HEK293 (cell line): Measurements from ENCODE around the gene IGF2R.
"Not testable (repeated sequence)": the region's sequence is repeated elsewhere in the genome, so short reads cannot be mapped to it uniquely, and the experiment has no call there.

ENCODE experiments used
- CTCF ChIA-PET: fragments of 350-600 bp; formaldehyde crosslinking; extraction: SDS; loops from one replicate; lab custom pipeline; 2021; ENCODE audit warnings: antibody characterized with exemption; lab: Yijun Ruan, JAX
- POLR2A ChIA-PET: fragments of 300-600 bp; formaldehyde crosslinking; extraction: SDS; loops from one replicate; lab custom pipeline; 2020; ENCODE audit warnings: antibody characterized with exemption, inconsistent platforms; lab: Yijun Ruan, JAX
- H3K27ac ChIP-seq: fragments of 200-500 bp; sonication (Bioruptor generic); 2 replicates; pipeline ENCODE4 v1.5.1; 2014; ENCODE audit warnings: low read depth, low read length, control low read depth, inconsistent platforms; ENCODE audit errors: extremely low read depth
- H3K36me3 ChIP-seq, 2 experiments: fragments of 200-500 bp in 1 of 2; sonication (Bioruptor generic) in 1 of 2; 1 replicate in 1 of 2; 2 replicates in 1 of 2; pipeline ENCODE4 v1.5.1; 2014 to 2017; ENCODE audit warnings: inconsistent platforms in 2 of 2, low read length in 2 of 2; ENCODE audit not compliant: control insufficient read depth in 2 of 2, insufficient read depth in 1 of 2
- H3K4me1 ChIP-seq: fragments of 200-500 bp; sonication (Bioruptor generic); 2 replicates; pipeline ENCODE4 v1.5.1; 2014; ENCODE audit warnings: mild to moderate bottlenecking, low read length, inconsistent platforms; ENCODE audit not compliant: control insufficient read depth, insufficient read depth
- H3K4me3 ChIP-seq: 2 replicates; pipeline ENCODE4 v1.5.1; 2011; ENCODE audit warnings: low read depth, mild to moderate bottlenecking, control low read depth, low read length, moderate library complexity
- H3K9me3 ChIP-seq: fragments of 200-500 bp; sonication (Bioruptor generic); 2 replicates; pipeline ENCODE4 v1.5.1; 2014; ENCODE audit warnings: low read depth, low read length, inconsistent platforms; ENCODE audit not compliant: control insufficient read depth, insufficient read depth
- GLI4 ChIP-seq: fragments of 450-650 bp; formaldehyde crosslinking; IDR thresholded peaks from 2 replicates; pipeline ENCODE4 v1.5.1; 2016; ENCODE audit warnings: missing biosample characterization, missing genetic modification characterization
- GLIS2 ChIP-seq: fragments of 450-650 bp; formaldehyde crosslinking; IDR thresholded peaks from 2 replicates; pipeline ENCODE4 v1.5.1; 2016; ENCODE audit warnings: missing biosample characterization, missing genetic modification characterization
- PRDM1 ChIP-seq: fragments of 450-650 bp; formaldehyde crosslinking; IDR thresholded peaks from 2 replicates; pipeline ENCODE4; 2016; ENCODE audit warnings: missing biosample characterization, missing genetic modification characterization
- SALL2 ChIP-seq: fragments of 450-650 bp; formaldehyde crosslinking; IDR thresholded peaks from 2 replicates; pipeline ENCODE4 v1.5.0; 2017; ENCODE audit warnings: missing biosample characterization, mild to moderate bottlenecking, missing genetic modification characterization, borderline replicate concordance
- TCF7L2 ChIP-seq: IDR thresholded peaks from 2 replicates; pipeline ENCODE4 v1.6.1; 2011; ENCODE audit warnings: low read depth, mild to moderate bottlenecking, inconsistent platforms, low read length, moderate library complexity, borderline replicate concordance
- WT1 ChIP-seq: fragments of 450-650 bp; formaldehyde crosslinking; IDR thresholded peaks from 2 replicates; pipeline ENCODE4 v1.5.1; 2016; ENCODE audit warnings: missing biosample characterization, missing genetic modification characterization
- ZBTB20 ChIP-seq: fragments of 450-650 bp; formaldehyde crosslinking; IDR thresholded peaks from 2 replicates; pipeline ENCODE4 v1.5.1; 2016; ENCODE audit warnings: missing biosample characterization, missing genetic modification characterization
- ZNF10 ChIP-seq: fragments of 450-650 bp; formaldehyde crosslinking; IDR thresholded peaks from 2 replicates; pipeline ENCODE4 v1.5.1; 2017; ENCODE audit warnings: missing biosample characterization, missing genetic modification characterization
- ZNF146 ChIP-seq: fragments of 450-650 bp; formaldehyde crosslinking; IDR thresholded peaks from 2 replicates; pipeline ENCODE4 v1.5.1; 2016; ENCODE audit warnings: missing biosample characterization, missing genetic modification characterization
- ZNF223 ChIP-seq: fragments of 450-650 bp; formaldehyde crosslinking; IDR thresholded peaks from 2 replicates; pipeline ENCODE4 v1.5.1; 2016; ENCODE audit warnings: missing biosample characterization, missing genetic modification characterization
- ZNF366 ChIP-seq: fragments of 450-650 bp; formaldehyde crosslinking; conservative IDR thresholded peaks from 2 replicates; pipeline ENCODE4 v1.5.1; 2016; ENCODE audit warnings: missing biosample characterization, missing genetic modification characterization
- ZNF394 ChIP-seq: fragments of 450-650 bp; formaldehyde crosslinking; IDR thresholded peaks from 2 replicates; pipeline ENCODE4 v1.5.1; 2016; ENCODE audit warnings: missing biosample characterization, missing genetic modification characterization, mild to moderate bottlenecking, moderate library complexity, borderline replicate concordance
- ZNF473 ChIP-seq: fragments of 450-650 bp; formaldehyde crosslinking; IDR thresholded peaks from 2 replicates; pipeline ENCODE4 v1.5.1; 2017; ENCODE audit warnings: missing biosample characterization, missing genetic modification characterization
- ZNF585B ChIP-seq: fragments of 450-650 bp; formaldehyde crosslinking; IDR thresholded peaks from 2 replicates; pipeline ENCODE4 v1.5.1; 2016; ENCODE audit warnings: missing biosample characterization, missing genetic modification characterization
- ZXDB ChIP-seq: fragments of 450-650 bp; formaldehyde crosslinking; IDR thresholded peaks from 2 replicates; pipeline ENCODE4 v1.5.1; 2016; ENCODE audit warnings: missing biosample characterization, missing genetic modification characterization
- TF ChIP-seq, protein P1 (sequence below): fragments of 450-650 bp; formaldehyde crosslinking; IDR thresholded peaks from 2 replicates; pipeline ENCODE4 v1.5.1; 2016; ENCODE audit warnings: missing biosample characterization, missing genetic modification characterization, low read depth
- TF ChIP-seq, protein P2 (sequence below): fragments of 450-650 bp; formaldehyde crosslinking; IDR thresholded peaks from 2 replicates; pipeline ENCODE4 v1.5.1; 2016; ENCODE audit warnings: missing biosample characterization, missing genetic modification characterization
- TF ChIP-seq, protein P3 (sequence below): fragments of 450-650 bp; formaldehyde crosslinking; IDR thresholded peaks from 2 replicates; pipeline ENCODE4 v1.5.1; 2017; ENCODE audit warnings: missing biosample characterization, missing genetic modification characterization
- TF ChIP-seq, protein P4 (sequence below): fragments of 450-650 bp; formaldehyde crosslinking; IDR thresholded peaks from 2 replicates; pipeline ENCODE4 v1.5.1; 2016; ENCODE audit warnings: missing biosample characterization, missing genetic modification characterization, borderline replicate concordance

The IGF2R gene

DNA sequence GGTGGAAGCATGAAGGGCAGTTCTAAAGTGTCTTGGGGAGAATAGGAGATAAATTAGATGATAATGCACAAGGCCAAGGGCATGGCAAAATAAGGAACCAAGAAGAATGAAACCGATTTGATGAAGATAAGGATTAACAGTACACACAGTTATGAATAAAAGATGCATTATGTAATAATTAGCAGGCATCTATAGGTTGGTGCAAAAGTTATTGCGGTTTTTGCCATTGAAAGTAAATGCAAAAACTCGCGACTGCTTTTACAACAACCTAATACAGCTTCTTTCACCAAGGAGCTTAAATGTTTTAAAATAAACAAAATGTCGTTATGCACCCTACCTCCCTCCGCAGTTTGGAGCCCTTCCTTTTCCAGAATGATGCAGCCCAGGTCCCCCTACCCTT lies 49.1 kb upstream of the IGF2R start:
- ChIA-PET CTCF (no interaction called here), POLR2A (no interaction called here)

DNA sequence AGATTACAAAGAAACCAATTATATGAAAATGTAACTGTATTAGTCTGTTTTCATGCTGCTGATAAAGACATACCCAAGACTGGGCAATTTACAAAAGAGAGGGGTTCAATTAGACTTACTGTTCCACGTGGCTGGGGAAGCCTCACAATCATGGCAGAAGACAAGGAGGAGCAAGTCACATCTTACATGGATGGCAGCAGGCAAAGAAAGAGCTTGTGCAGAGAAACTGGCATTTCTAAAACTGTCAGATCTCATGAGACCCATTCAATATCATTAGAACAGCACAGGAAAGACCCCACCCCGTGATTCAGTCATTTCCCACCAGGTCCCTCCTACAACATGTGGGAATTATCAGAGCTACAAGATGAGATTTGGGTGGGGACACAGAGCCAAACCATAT lies 44.7 kb upstream of the IGF2R start:
- H3K4me1 ChIP-seq, H3K27ac ChIP-seq, H3K36me3 ChIP-seq, H3K9me3 ChIP-seq, H3K4me3 ChIP-seq, POLR2A ChIA-PET: not testable (repeated sequence)
- CTCF ChIA-PET: interaction anchor here (0.6 kb wide), 1 partner anchor 1792 kb away, joined by 3 read pairs; no protein-coding TSS in a partner anchor

More for the DNA sequence above, 49.1 kb upstream of the IGF2R start:
- Histone ChIP-seq H3K36me3 (no peaks in the 10 kb centered on the region), H3K9me3 (no peaks in the 10 kb centered on the region), H3K4me1 (no peaks in the 10 kb centered on the region), H3K4me3 (no peak overlapping the region), H3K27ac (no peak overlapping the region)
- no peak for TF ChIP-seq SALL2 (tag by site-specific recombination)
- no peak for TF ChIP-seq TCF7L2
- no peak for TF ChIP-seq ZBTB20 (tag by site-specific recombination)
- TF ChIP-seq GLI4 (tag by site-specific recombination): no peak
- no peak for TF ChIP-seq WT1
- TF ChIP-seq ZNF146 (tag by site-specific recombination): no peak
- TF ChIP-seq ZXDB: no peak
- TF ChIP-seq, protein P1, sequence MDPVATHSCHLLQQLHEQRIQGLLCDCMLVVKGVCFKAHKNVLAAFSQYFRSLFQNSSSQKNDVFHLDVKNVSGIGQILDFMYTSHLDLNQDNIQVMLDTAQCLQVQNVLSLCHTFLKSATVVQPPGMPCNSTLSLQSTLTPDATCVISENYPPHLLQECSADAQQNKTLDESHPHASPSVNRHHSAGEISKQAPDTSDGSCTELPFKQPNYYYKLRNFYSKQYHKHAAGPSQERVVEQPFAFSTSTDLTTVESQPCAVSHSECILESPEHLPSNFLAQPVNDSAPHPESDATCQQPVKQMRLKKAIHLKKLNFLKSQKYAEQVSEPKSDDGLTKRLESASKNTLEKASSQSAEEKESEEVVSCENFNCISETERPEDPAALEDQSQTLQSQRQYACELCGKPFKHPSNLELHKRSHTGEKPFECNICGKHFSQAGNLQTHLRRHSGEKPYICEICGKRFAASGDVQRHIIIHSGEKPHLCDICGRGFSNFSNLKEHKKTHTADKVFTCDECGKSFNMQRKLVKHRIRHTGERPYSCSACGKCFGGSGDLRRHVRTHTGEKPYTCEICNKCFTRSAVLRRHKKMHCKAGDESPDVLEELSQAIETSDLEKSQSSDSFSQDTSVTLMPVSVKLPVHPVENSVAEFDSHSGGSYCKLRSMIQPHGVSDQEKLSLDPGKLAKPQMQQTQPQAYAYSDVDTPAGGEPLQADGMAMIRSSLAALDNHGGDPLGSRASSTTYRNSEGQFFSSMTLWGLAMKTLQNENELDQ: no peak
- no peak for TF ChIP-seq ZNF473 (tag by site-specific recombination)
- TF ChIP-seq ZNF394 (tag by site-specific recombination): no peak
- TF ChIP-seq ZNF223 (tag by site-specific recombination): no peak
- TF ChIP-seq ZNF585B (tag by site-specific recombination): no peak
- TF ChIP-seq, protein P2, sequence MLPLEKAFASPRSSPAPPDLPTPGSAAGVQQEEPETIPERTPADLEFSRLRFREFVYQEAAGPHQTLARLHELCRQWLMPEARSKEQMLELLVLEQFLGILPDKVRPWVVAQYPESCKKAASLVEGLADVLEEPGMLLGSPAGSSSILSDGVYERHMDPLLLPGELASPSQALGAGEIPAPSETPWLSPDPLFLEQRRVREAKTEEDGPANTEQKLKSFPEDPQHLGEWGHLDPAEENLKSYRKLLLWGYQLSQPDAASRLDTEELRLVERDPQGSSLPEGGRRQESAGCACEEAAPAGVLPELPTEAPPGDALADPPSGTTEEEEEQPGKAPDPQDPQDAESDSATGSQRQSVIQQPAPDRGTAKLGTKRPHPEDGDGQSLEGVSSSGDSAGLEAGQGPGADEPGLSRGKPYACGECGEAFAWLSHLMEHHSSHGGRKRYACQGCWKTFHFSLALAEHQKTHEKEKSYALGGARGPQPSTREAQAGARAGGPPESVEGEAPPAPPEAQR: no peak
- TF ChIP-seq, protein P3, sequence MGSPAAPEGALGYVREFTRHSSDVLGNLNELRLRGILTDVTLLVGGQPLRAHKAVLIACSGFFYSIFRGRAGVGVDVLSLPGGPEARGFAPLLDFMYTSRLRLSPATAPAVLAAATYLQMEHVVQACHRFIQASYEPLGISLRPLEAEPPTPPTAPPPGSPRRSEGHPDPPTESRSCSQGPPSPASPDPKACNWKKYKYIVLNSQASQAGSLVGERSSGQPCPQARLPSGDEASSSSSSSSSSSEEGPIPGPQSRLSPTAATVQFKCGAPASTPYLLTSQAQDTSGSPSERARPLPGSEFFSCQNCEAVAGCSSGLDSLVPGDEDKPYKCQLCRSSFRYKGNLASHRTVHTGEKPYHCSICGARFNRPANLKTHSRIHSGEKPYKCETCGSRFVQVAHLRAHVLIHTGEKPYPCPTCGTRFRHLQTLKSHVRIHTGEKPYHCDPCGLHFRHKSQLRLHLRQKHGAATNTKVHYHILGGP: no peak
- TF ChIP-seq GLIS2 (tag by site-specific recombination): no peak
- TF ChIP-seq, protein P4, sequence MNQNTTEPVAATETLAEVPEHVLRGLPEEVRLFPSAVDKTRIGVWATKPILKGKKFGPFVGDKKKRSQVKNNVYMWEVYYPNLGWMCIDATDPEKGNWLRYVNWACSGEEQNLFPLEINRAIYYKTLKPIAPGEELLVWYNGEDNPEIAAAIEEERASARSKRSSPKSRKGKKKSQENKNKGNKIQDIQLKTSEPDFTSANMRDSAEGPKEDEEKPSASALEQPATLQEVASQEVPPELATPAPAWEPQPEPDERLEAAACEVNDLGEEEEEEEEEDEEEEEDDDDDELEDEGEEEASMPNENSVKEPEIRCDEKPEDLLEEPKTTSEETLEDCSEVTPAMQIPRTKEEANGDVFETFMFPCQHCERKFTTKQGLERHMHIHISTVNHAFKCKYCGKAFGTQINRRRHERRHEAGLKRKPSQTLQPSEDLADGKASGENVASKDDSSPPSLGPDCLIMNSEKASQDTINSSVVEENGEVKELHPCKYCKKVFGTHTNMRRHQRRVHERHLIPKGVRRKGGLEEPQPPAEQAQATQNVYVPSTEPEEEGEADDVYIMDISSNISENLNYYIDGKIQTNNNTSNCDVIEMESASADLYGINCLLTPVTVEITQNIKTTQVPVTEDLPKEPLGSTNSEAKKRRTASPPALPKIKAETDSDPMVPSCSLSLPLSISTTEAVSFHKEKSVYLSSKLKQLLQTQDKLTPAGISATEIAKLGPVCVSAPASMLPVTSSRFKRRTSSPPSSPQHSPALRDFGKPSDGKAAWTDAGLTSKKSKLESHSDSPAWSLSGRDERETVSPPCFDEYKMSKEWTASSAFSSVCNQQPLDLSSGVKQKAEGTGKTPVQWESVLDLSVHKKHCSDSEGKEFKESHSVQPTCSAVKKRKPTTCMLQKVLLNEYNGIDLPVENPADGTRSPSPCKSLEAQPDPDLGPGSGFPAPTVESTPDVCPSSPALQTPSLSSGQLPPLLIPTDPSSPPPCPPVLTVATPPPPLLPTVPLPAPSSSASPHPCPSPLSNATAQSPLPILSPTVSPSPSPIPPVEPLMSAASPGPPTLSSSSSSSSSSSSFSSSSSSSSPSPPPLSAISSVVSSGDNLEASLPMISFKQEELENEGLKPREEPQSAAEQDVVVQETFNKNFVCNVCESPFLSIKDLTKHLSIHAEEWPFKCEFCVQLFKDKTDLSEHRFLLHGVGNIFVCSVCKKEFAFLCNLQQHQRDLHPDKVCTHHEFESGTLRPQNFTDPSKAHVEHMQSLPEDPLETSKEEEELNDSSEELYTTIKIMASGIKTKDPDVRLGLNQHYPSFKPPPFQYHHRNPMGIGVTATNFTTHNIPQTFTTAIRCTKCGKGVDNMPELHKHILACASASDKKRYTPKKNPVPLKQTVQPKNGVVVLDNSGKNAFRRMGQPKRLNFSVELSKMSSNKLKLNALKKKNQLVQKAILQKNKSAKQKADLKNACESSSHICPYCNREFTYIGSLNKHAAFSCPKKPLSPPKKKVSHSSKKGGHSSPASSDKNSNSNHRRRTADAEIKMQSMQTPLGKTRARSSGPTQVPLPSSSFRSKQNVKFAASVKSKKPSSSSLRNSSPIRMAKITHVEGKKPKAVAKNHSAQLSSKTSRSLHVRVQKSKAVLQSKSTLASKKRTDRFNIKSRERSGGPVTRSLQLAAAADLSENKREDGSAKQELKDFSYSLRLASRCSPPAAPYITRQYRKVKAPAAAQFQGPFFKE: no peak
- no peak for TF ChIP-seq PRDM1
- TF ChIP-seq ZNF366 (tag by site-specific recombination): no peak
- no peak for TF ChIP-seq ZNF10
